Cardiac fibroblast (primary cell): ENCODE results near the gene ZP4.
"Not testable (repeated sequence)": the region's sequence is repeated elsewhere in the genome, so short reads cannot be mapped to it uniquely, and the experiment has no call there.

ENCODE experiments used
- DNase-seq, 2 donors: peaks; one replicate each; pipeline versions ENCODE4 v3.0.0 to v3.0.0-alpha.2; 2010; ENCODE audit warnings: low read depth in 2 of 2
- H3K4me3 ChIP-seq, 2 donors: replicated peaks in 1 of 2; 1 replicate in 1 of 2; 2 replicates in 1 of 2; pipeline ENCODE4 v1.5.1; 2011; ENCODE audit warnings: low read depth in 2 of 2, low read length in 2 of 2, mild to moderate bottlenecking in 2 of 2, moderate library complexity in 1 of 2
- CTCF ChIP-seq: IDR thresholded peaks from one replicate; pipeline ENCODE4 v1.5.1; 2011; ENCODE audit warnings: low read depth, mild to moderate bottlenecking, low read length, inconsistent platforms

ZP4 gene

GRCh38 chr1:237857455-237857854 is 33.3 kb downstream of the ZP4 start:
- TF ChIP-seq CTCF, result no peak
- H3K4me3 ChIP-seq, result no peak overlapping the region
- DNase-seq, result no peak

- H3K4me3 ChIP-seq, result no peak overlapping the region
- no peak for TF ChIP-seq CTCF
Observed at GRCh38 chr1:237852342-237852741, 38.4 kb downstream of the ZP4 start.

DNA sequence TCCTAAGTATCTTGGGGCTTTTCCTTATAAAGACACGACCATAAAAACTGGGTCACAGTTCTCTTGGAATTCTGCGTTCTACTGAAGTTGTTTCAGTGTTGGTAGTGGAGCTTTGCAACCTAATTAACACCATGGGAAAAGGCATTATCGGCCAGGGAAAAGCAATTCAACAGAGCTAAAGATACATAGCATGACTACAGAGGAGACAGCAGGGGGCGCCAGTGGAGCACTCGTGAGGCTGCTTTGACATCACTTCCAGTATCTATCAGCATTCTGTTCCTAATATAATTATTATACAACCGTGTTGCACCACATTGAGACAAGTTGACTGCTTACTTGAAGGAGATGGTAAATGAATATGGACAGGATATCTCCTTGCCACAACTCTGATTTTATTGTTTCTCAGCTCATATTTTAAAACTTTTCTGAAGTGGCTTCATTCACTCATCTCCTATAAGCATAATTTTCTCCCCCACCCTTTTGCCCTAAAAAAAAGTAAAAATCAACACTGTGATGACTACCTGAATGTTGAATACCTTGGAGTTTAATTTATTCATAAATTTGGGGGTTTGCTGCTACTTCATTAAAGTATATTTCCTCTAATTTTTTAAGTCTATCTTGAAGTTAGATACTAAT is 39.4 kb downstream of the ZP4 start:
- H3K4me3 ChIP-seq, result no peak overlapping the region
- DNase-seq, result peak; percentile 30 to 39
- TF ChIP-seq CTCF, result peak; percentile 38

More at GRCh38 chr1:237852342-237852741, 38.4 kb downstream of the ZP4 start:
- no peak for DNase-seq

DNA sequence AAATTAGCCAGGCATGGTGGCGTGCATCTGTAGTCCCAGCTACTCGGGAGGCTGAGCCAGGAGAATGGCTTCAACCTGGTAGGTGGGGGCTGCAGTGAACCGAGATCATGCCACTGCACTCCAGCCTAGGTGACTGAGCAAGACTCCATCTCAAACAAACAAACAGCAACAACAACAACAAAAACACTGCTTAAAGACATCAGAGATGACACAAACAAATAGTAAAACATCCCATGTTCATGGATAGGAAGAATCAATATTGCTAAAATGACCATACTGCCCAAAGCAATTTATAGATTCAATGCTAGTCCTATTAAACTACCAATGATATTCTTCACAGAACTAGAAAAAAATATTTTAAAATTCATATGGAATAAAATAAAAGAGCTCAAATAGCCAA is 47.2 kb downstream of the ZP4 start:
- not testable (repeated sequence) for DNase-seq, H3K4me3 ChIP-seq

DNA sequence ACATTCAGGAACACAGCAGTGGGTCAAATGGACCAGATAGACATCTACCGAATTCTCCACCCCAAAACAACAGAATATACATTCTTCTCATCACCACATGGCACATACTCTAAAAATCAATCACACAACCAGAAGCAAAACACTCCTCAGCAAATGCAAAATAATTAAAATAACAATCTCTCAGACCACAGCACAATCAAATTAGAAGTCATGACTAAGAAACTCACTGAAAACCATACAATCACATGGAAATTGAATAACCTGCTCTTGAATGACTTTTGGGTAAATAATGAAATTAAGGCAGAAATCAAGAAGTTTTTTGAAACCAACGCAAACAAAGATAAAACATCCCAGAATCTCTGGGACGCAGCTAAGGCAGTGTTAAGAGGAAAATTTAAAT is 49.2 kb downstream of the ZP4 start:
- no peak overlapping the region for H3K4me3 ChIP-seq
- no peak for TF ChIP-seq CTCF
- no peak for DNase-seq

DNA sequence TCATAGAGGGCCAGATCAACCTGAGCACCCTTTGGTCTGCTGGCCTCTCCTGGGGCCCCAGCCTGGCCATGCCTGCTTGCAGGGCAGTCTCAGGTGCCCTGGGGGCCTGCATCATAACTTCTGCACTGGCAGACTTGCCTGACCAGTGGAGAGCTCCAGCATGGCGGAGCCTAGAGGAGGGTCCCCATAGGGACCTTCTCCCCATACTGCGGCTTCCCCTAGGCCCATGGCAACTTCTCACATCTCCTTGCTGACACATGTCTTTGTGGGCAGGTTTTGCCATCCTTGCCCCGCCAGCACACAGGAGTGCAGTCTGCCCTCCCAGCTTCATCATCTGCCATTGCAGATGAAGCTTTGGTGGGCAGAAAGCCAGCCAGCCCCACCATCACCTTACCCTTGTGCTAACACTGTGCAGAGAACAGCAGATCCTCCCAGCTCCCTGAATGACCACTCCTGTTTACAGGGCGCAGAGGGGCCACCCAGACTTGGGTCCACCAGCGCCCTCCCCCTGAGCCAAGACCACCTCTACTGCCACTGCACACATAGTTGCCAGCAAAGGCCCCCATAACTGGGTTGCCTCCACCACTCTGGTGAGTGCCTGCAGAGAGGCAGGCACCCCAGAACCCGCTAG is 51.7 kb downstream of the ZP4 start:
- DNase-seq, result no peak
- TF ChIP-seq CTCF, result no peak
- H3K4me3 ChIP-seq, result no peak overlapping the region

- TF ChIP-seq CTCF, result no peak
- no peak for DNase-seq
- H3K4me3 ChIP-seq, result no peak overlapping the region
Observed at GRCh38 chr1:237838320-237838719, 52.4 kb downstream of the ZP4 start.
